Natural killer cell (primary cell): ENCODE results near the gene DEFB132. TPM values are rescaled to one million over a fixed set of nuclear protein-coding genes. Genes with fewer than 3 reads are reported as not detected.

Experiments used
- ATAC-seq, 3 donors: fragments of 150-1000 bp in 2 of 3; fragments of 200-7000 bp in 1 of 3; cut with Tn5 transposase; 1 replicate in 1 of 3; 2 replicates in 2 of 3; pipeline ENCODE4 v1.10.0; 2021; ENCODE audit warnings: mild to moderate bottlenecking in 2 of 3, moderate library complexity in 2 of 3
- DNase-seq, 2 donors: peaks; one replicate each; pipeline versions ENCODE4 v3.0.0 to v3.0.0-alpha.2; 2013 to 2021; ENCODE audit warnings: mixed read lengths in 1 of 2
- H3K27ac ChIP-seq: one replicate; pipeline ENCODE4 v1.5.1; 2013; ENCODE audit warnings: mild to moderate bottlenecking, low read length
- H3K27me3 ChIP-seq: one replicate; pipeline ENCODE4 v1.6.1; 2013; ENCODE audit warnings: low read length; ENCODE audit not compliant: control insufficient read depth, insufficient read depth
- H3K36me3 ChIP-seq: one replicate; pipeline ENCODE4 v1.6.1; 2013; ENCODE audit warnings: low read length; ENCODE audit not compliant: control insufficient read depth, insufficient read depth
- H3K4me1 ChIP-seq: one replicate; pipeline ENCODE4 v1.6.1; 2013; ENCODE audit warnings: low read length; ENCODE audit not compliant: control insufficient read depth, insufficient read depth
- H3K4me3 ChIP-seq: one replicate; pipeline ENCODE4 v1.5.1; 2013; ENCODE audit warnings: low read length
- H3K9me3 ChIP-seq: one replicate; pipeline ENCODE4 v1.6.1; 2013; ENCODE audit warnings: low read length; ENCODE audit not compliant: control insufficient read depth, insufficient read depth
- H3K27ac Mint-ChIP-seq, 2 donors: one replicate each; pipeline ENCODE4 v1.8.0; 2022; ENCODE audit warnings: mild to moderate bottlenecking in 2 of 2, mixed read lengths in 2 of 2, moderate library complexity in 1 of 2
- H3K27me3 Mint-ChIP-seq, 2 donors: one replicate each; pipeline ENCODE4 v1.8.0; 2022; ENCODE audit warnings: low read depth in 2 of 2, mixed read lengths in 2 of 2
- H3K36me3 Mint-ChIP-seq: one replicate; pipeline ENCODE4 v1.8.0; 2022; ENCODE audit warnings: mixed read lengths
- H3K4me1 Mint-ChIP-seq, 2 donors: one replicate each; pipeline ENCODE4 v1.8.0; 2022; ENCODE audit warnings: mixed read lengths in 2 of 2
- H3K4me3 Mint-ChIP-seq: one replicate; pipeline ENCODE4 v1.8.0; 2022; ENCODE audit warnings: mild to moderate bottlenecking, moderate library complexity, mixed read lengths
- H3K9me3 Mint-ChIP-seq, 2 donors: one replicate each; pipeline ENCODE4 v1.8.0; 2022; ENCODE audit warnings: mixed read lengths in 2 of 2
- WGBS: methylation state at CpG from one replicate; pipeline ENCODE4 v1.1.7; 2013; ENCODE audit warnings: missing lambda C conversion rate; ENCODE audit not compliant: insufficient coverage; 5-methylcytosine and 5-hydroxymethylcytosine counted together
- intact Hi-C: fragments of 100-400 bp; cut with micrococcal nuclease; formaldehyde crosslinking; loops from one replicate; pipeline ENCODE4 v1.14.2; 2022
- total RNA-seq, 4 donors: library from RNA; stranded (reverse); fragments of 120-200 nt in 1 of 4; gene quantifications; one replicate each; pipeline versions ENCODE4 v1.2.3 to v1.2.4, GENCODE V29; 2013 to 2022
- TF ChIP-seq, protein P1 (sequence below): fragments of 200-600 bp; IDR thresholded peaks from one replicate; pipeline ENCODE4 v1.8.0; 2022; ENCODE audit warnings: antibody characterized with exemption

Gene DEFB132
- total RNA-seq, 3 donors from 2014 or later (not counting 1 experiment from before 2014, with no cell fraction given) = not detected

DNA sequence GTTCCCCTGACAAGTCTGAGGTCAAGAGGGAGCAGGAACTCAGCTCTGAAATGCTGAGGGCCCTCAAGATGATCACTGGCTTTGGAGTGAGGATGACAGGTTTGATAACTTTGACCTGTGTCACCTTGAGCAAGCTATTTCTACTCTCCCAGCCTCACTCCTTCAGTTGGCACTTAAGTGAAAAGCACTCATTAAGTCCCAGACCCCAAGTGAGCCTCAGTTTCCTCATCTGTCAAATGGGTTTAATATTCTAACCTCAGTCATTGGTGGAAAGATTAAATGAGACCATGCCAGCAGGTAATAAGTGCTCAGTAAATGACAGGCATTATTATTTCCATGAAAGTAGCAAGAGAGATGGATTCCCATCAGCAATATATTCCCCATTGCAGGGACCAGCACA is 14.0 kb downstream of the DEFB132 start:
- intact Hi-C loops = no loop called here
- H3K9me3 ChIP-seq = no peaks in the 10 kb centered on the region
- Mint-ChIP-seq H3K4me3 (no peak overlapping the region), H3K4me1 (peaks cover 7% of the 10 kb centered on the region in 2 donors), H3K9me3 (no peaks in the 10 kb centered on the region), H3K36me3 (no peaks in the 10 kb centered on the region), H3K27ac (no peak overlapping the region), H3K27me3 (peaks cover under 1 to 2% of the 10 kb centered on the region in 2 donors)
- DNase-seq (no peak), ATAC-seq (no peak)
- no peaks in the 10 kb centered on the region for H3K36me3 ChIP-seq
- no peak overlapping the region for H3K27ac ChIP-seq
- H3K4me1 ChIP-seq = peaks cover 7% of the 10 kb centered on the region
- no peak overlapping the region for H3K4me3 ChIP-seq
- no peaks in the 10 kb centered on the region for H3K27me3 ChIP-seq
- TF ChIP-seq, protein P1, sequence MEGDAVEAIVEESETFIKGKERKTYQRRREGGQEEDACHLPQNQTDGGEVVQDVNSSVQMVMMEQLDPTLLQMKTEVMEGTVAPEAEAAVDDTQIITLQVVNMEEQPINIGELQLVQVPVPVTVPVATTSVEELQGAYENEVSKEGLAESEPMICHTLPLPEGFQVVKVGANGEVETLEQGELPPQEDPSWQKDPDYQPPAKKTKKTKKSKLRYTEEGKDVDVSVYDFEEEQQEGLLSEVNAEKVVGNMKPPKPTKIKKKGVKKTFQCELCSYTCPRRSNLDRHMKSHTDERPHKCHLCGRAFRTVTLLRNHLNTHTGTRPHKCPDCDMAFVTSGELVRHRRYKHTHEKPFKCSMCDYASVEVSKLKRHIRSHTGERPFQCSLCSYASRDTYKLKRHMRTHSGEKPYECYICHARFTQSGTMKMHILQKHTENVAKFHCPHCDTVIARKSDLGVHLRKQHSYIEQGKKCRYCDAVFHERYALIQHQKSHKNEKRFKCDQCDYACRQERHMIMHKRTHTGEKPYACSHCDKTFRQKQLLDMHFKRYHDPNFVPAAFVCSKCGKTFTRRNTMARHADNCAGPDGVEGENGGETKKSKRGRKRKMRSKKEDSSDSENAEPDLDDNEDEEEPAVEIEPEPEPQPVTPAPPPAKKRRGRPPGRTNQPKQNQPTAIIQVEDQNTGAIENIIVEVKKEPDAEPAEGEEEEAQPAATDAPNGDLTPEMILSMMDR = no peak

DNA sequence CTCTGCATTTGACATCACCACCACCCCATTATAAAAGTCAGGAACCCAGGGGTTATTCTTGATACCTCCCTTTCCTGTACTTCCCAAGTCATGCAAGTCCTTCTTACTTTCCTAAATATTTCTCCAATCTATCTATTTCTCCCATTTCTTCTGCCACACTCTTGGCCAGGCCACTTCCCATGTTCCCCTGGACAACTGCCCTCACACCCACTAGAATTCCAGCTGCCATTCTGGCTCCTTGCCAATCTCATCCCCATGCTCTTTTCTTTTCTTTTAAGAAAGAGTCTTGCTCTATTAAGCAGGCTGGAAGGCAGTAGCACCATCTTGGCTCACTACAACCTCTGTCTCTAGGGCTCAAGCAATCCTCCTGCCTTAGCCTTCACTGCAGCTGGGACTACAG is 15.2 kb downstream of the DEFB132 start:
- TF ChIP-seq, protein P1 = no peak
- no peaks in the 10 kb centered on the region for H3K36me3 ChIP-seq
- intact Hi-C loops = no loop called here
- no peaks in the 10 kb centered on the region for H3K4me1 ChIP-seq
- H3K4me1 Mint-ChIP-seq = no peaks in the 10 kb centered on the region
- no peaks in the 10 kb centered on the region for H3K36me3 Mint-ChIP-seq
- ATAC-seq (no peak), DNase-seq (no peak)
- H3K27me3 ChIP-seq = no peaks in the 10 kb centered on the region
- no peaks in the 10 kb centered on the region for H3K9me3 Mint-ChIP-seq
- no peak overlapping the region for H3K4me3 ChIP-seq
- H3K4me3 Mint-ChIP-seq = no peak overlapping the region
- H3K27me3 Mint-ChIP-seq = no peaks in the 10 kb centered on the region
- no peaks in the 10 kb centered on the region for H3K9me3 ChIP-seq
- H3K27ac Mint-ChIP-seq = no peak overlapping the region
- no peak overlapping the region for H3K27ac ChIP-seq

DNA sequence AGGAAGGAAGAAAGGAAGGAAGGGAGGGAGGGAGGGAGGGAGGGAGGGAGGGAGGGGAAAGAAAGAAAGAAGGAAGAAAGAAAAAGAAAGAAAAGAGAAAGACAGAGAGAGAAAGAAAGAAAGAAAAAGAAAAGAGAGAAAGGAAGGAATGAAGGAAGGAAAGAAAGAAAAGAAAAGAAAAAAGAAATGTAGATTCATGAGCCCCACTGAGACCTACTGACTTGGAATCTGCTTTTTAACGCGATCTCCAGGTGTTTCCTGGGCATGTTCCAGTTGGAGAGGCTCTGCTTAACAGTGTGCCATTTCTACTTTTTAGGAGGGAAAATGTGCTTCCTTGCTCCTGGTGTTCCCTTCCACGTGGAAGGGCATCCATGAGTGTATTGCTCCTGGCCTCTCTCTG is 16.4 kb downstream of the DEFB132 start:
- Histone ChIP-seq H3K4me3 (no peak overlapping the region), H3K9me3 (no peaks in the 10 kb centered on the region), H3K36me3 (no peaks in the 10 kb centered on the region), H3K4me1 (no peaks in the 10 kb centered on the region), H3K27ac (no peak overlapping the region), H3K27me3 (no peaks in the 10 kb centered on the region)
- 71% methylated on average over 3 of the region's 3 CpGs for WGBS
- Mint-ChIP-seq H3K27me3 (no peaks in the 10 kb centered on the region), H3K36me3 (no peaks in the 10 kb centered on the region), H3K4me3 (no peak overlapping the region), H3K4me1 (no peaks in the 10 kb centered on the region), H3K27ac (no peak overlapping the region), H3K9me3 (no peaks in the 10 kb centered on the region)
- intact Hi-C loops = no loop called here
- ATAC-seq (no peak), DNase-seq (no peak)
- TF ChIP-seq, protein P1 = no peak

DNA sequence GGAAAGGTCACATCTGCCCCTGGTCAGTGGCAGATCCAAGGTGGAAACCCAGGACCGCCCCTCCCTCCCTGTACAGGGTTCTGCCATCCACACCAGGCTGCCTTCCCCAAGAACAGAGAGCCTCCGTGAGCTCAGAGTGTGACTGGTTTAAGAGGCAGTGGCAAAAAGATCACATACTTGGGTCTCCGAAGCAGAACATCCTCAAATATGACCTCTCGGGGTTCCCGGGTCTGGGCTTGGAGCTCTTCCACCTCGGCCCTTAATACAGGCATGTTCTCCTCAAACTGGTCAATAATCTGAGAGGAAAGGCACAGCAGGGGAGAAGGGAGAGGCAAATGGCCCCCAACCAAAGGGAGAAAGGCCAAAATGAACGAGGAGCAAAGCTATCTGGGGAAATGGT is 18.3 kb downstream of the DEFB132 start:
- intact Hi-C loops = no loop called here
- Mint-ChIP-seq H3K27me3 (no peaks in the 10 kb centered on the region), H3K4me3 (no peak overlapping the region), H3K36me3 (no peaks in the 10 kb centered on the region), H3K27ac (no peak overlapping the region), H3K4me1 (no peaks in the 10 kb centered on the region), H3K9me3 (no peaks in the 10 kb centered on the region)
- Histone ChIP-seq H3K4me3 (no peak overlapping the region), H3K36me3 (no peaks in the 10 kb centered on the region), H3K27ac (no peak overlapping the region), H3K9me3 (no peaks in the 10 kb centered on the region), H3K27me3 (no peaks in the 10 kb centered on the region), H3K4me1 (no peaks in the 10 kb centered on the region)
- DNase-seq (no peak), ATAC-seq (no peak)
- 86% methylated on average over 7 of the region's 7 CpGs for WGBS
- TF ChIP-seq, protein P1 = no peak
